Nephron (organoid): Measurements from ENCODE around the gene SNX13.

Experiments used
- H3K27ac Mint-ChIP-seq, 3 experiments: 2 replicates each; pipeline ENCODE4 v1.8.0; 2020; ENCODE audit warnings: mixed read lengths in 3 of 3, mild to moderate bottlenecking in 2 of 3, moderate library complexity in 1 of 3
- H3K27me3 Mint-ChIP-seq: 2 replicates; pipeline ENCODE4 v1.8.0; 2021; ENCODE audit warnings: low read depth, mild to moderate bottlenecking, moderate library complexity, mixed read lengths
- H3K36me3 Mint-ChIP-seq: 2 replicates; pipeline ENCODE4 v1.8.0; 2020; ENCODE audit warnings: low read depth, mixed read lengths
- H3K4me1 Mint-ChIP-seq: 2 replicates; pipeline ENCODE4 v1.8.0; 2020; ENCODE audit warnings: mixed read lengths
- H3K4me3 Mint-ChIP-seq, 3 experiments: 2 replicates each; pipeline ENCODE4 v1.8.0; 2020; ENCODE audit warnings: mild to moderate bottlenecking in 3 of 3, mixed read lengths in 3 of 3, moderate library complexity in 2 of 3
- H3K9me3 Mint-ChIP-seq: 2 replicates; pipeline ENCODE4 v1.8.0; 2020; ENCODE audit warnings: mixed read lengths
- CTCF ChIP-seq, 3 experiments: fragments of 200-600 bp; sonication (generic); IDR thresholded peaks; one replicate each; pipeline ENCODE4 v1.5.0; 2021; ENCODE audit warnings: antibody characterized with exemption in 3 of 3; ENCODE audit not compliant: unreplicated experiment in 3 of 3

Gene SNX13

GRCh38 chr7:17907014-17907413 lies 33.3 kb downstream of the SNX13 start:
- TF ChIP-seq CTCF (IDR thresholded peaks at IDR 0.05; ENCODE audit: unreplicated experiment in 3 of 3): no peak
- H3K9me3 Mint-ChIP-seq: peaks cover 21% of the 10 kb centered on the region
- H3K27ac Mint-ChIP-seq: no peak overlapping the region
- H3K27me3 Mint-ChIP-seq: no peaks in the 10 kb centered on the region
- no peaks in the 10 kb centered on the region for H3K4me1 Mint-ChIP-seq
- H3K4me3 Mint-ChIP-seq: no peak overlapping the region
- H3K36me3 Mint-ChIP-seq: peaks cover 24% of the 10 kb centered on the region

DNA sequence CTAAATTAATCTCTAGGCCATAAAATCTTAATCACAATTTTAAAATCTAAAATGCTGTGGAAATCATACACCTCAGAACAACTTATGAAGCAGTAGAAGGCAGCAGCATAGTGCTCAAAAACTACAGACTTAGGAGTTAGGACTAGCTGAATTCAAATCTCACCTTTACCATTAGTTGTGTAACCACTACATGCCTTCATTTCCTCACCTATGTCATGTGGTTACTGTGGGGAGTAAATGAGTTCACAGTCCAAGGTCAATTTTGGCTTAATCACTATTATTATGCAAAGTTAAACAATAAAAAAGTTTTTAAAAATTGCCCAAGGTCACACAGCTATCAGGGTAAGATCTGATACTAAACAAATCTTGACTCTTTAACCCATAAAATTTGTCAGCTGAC lies 37.0 kb downstream of the SNX13 start:
- no peaks in the 10 kb centered on the region for H3K36me3 Mint-ChIP-seq
- no peaks in the 10 kb centered on the region for H3K4me1 Mint-ChIP-seq
- H3K27ac Mint-ChIP-seq: no peak overlapping the region
- no peaks in the 10 kb centered on the region for H3K9me3 Mint-ChIP-seq
- no peak for TF ChIP-seq CTCF (IDR thresholded peaks at IDR 0.05; ENCODE audit: unreplicated experiment in 3 of 3)
- no peak overlapping the region for H3K4me3 Mint-ChIP-seq
- H3K27me3 Mint-ChIP-seq: no peaks in the 10 kb centered on the region

DNA sequence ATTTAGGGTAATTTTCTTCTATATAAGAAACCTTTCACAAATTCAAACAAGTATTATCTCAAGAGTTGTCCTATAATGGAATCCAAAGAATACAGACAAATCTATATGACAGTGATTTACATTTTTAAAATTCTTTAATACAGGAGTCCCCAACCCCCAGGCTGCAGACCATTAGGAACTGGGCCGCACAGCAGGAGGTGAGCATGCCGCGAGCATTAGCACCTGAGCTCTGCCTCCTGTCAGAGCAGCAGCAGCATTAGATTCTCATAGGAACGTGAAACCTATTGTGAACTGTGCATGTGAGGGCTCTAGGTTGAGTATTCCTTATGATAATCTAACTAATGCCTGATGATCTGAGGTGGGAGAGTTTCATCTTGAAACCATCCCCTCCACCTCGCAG lies 37.7 kb downstream of the SNX13 start:
- Mint-ChIP-seq H3K27ac (no peak overlapping the region), H3K4me1 (no peaks in the 10 kb centered on the region), H3K36me3 (no peaks in the 10 kb centered on the region), H3K27me3 (no peaks in the 10 kb centered on the region), H3K4me3 (no peak overlapping the region), H3K9me3 (no peaks in the 10 kb centered on the region)
- no peak for TF ChIP-seq CTCF (IDR thresholded peaks at IDR 0.05; ENCODE audit: unreplicated experiment in 3 of 3)

GRCh38 chr7:17900464-17900863 lies 39.8 kb downstream of the SNX13 start:
- no peak for TF ChIP-seq CTCF (IDR thresholded peaks at IDR 0.05; ENCODE audit: unreplicated experiment in 3 of 3)
- H3K4me1 Mint-ChIP-seq: no peaks in the 10 kb centered on the region
- H3K4me3 Mint-ChIP-seq: no peak overlapping the region
- no peaks in the 10 kb centered on the region for H3K27me3 Mint-ChIP-seq
- no peak overlapping the region for H3K27ac Mint-ChIP-seq
- peaks cover 4% of the 10 kb centered on the region for H3K36me3 Mint-ChIP-seq
- no peaks in the 10 kb centered on the region for H3K9me3 Mint-ChIP-seq

- H3K4me1 Mint-ChIP-seq: no peaks in the 10 kb centered on the region
- no peak overlapping the region for H3K27ac Mint-ChIP-seq
- peaks cover 4% of the 10 kb centered on the region for H3K36me3 Mint-ChIP-seq
- TF ChIP-seq CTCF (IDR thresholded peaks at IDR 0.05; ENCODE audit: unreplicated experiment in 3 of 3): no peak
- H3K27me3 Mint-ChIP-seq: no peaks in the 10 kb centered on the region
- no peak overlapping the region for H3K4me3 Mint-ChIP-seq
- H3K9me3 Mint-ChIP-seq: no peaks in the 10 kb centered on the region
These were observed 42.2 kb downstream of the SNX13 start for GRCh38 chr7:17898111-17898510.

DNA sequence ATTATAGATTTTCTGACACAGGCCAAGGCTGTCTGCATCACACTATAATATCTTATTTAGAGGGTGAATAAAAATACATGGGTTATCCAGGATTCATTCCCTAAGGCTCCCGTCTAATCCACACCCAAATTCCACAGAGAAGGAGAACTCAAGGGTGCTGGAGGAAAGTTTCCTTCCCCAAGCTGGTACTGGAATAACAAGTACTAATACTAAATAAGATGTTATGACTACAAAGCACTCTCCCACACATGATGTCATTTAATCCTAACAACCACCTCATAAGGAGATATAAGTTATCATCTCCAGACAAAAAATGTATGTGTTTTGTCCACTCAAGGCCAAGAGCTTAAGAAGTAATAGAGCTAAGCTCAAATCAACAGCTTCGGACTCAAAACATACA lies 53.0 kb downstream of the SNX13 start:
- H3K9me3 Mint-ChIP-seq: no peaks in the 10 kb centered on the region
- H3K27ac Mint-ChIP-seq: no peak overlapping the region
- peaks cover 46% of the 10 kb centered on the region for H3K36me3 Mint-ChIP-seq
- H3K4me1 Mint-ChIP-seq: no peaks in the 10 kb centered on the region
- H3K27me3 Mint-ChIP-seq: no peaks in the 10 kb centered on the region
- no peak for TF ChIP-seq CTCF (IDR thresholded peaks at IDR 0.05; ENCODE audit: unreplicated experiment in 3 of 3)
- H3K4me3 Mint-ChIP-seq: no peak overlapping the region
